Stimulated activated CD4-positive, alpha-beta T cell treated with anti-CD3 and anti-CD28 coated beads, TNF-alpha, amount 100 ng/mL, for 48 hours (primary cell): Measurements from ENCODE around the gene GNPDA2.

ENCODE experiments used
- DNase-seq, 3 donors: peaks; one replicate each; pipeline ENCODE4 v3.0.0-alpha.2; 2020; ENCODE audit warnings: low read depth in 3 of 3

GNPDA2 gene

DNA sequence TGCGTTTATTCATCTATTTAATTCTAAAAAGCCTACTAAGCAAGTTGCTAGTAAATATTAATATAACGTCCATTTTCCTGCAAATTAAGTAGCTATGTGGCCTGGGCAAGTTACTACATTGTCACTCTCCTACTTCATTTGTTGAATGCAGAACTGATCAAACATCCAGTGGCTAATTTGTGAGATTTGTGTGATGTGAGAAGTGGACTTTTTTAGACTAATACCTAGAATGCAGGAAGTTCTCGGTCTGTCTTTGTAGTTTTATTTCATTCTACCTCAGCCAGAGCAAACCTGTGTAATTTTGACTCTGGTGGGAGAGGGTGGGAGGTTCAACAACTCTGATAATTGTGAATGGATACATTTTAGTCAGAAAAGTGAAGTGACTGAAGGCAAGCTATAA is 47.3 kb downstream of the GNPDA2 start:
- no peak for DNase-seq

DNA sequence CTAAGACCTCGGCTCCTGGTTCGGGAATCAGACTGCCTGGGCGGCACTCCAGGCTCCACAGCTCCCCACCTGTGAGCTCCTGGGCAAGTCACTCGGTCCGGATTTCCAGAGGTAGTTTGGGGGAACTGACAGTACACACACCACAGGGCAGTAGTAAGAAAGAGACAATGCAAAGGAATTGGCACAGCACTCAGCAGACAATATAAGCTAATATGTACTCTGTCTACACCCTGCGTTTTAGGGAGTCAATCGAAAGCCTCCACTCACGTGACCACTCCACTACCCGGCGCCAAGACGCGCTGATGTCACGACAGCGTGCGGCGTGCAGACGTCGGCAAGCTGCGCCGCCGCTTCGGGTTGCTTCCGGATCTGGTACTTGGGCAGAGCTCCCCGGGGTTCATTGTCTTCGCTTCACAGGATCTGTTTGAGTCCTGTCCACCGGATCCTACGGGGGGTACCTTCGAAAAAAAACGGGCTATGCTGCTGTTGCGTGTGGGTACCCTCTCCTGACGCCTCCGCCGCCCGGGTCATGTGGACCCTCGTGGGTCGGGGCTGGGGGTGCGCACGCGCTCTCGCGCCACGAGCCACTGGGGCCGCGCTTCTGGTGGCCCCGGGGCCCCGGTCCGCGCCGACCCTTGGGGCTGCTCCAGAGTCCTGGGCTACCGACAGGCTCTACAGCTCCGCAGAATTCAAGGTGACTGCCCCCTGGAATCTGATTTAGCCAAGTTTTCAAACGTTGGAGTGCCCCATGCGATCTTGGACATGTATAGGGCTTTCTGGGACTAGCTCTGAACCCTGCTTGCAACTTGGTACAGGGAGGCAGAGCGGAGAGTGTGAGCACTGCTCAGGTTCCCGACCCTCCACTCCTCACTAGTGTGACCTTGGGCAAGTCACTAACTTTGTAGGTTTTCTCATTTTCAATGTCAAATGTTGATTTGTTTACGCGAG is 48.0 kb downstream of the GNPDA2 start, which contains the start of gene GUF1:
Gene GUF1, plus strand, starts transcription at position 327 of the 948 bp plus-strand sequence. Its CDS starts 203 bp downstream, at position 530.
- DNase-seq = peak; percentile 75 to 82 (median 80)

GRCh38 chr4:44675366-44675765 is 51.0 kb downstream of the GNPDA2 start:
- no peak for DNase-seq

GRCh38 chr4:44674471-44674870 is 51.9 kb downstream of the GNPDA2 start:
- no peak for DNase-seq

GRCh38 chr4:44671636-44672035 is 54.7 kb downstream of the GNPDA2 start:
- DNase-seq = no peak

- DNase-seq = no peak
Observed at GRCh38 chr4:44670506-44671199, 55.7 kb downstream of the GNPDA2 start.

DNA sequence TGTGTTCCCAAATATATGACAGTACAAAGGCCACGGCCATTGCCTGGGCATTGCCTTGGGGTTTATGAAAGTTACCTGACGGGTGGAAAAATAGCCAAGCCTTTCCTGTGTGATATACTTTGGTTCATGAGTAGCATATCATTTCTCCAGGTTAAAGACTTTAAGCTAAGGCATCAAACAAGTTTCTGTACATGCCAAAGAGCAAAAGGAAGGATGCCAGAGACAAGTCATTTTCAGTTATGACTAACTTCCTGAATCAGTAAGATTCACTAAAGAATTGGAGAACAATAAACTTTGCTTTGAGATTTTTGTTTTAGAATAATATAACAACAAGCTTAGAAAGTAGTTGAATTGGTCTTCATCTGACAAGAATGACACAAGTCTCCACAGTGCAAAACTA is 57.8 kb downstream of the GNPDA2 start:
- DNase-seq = no peak

DNA sequence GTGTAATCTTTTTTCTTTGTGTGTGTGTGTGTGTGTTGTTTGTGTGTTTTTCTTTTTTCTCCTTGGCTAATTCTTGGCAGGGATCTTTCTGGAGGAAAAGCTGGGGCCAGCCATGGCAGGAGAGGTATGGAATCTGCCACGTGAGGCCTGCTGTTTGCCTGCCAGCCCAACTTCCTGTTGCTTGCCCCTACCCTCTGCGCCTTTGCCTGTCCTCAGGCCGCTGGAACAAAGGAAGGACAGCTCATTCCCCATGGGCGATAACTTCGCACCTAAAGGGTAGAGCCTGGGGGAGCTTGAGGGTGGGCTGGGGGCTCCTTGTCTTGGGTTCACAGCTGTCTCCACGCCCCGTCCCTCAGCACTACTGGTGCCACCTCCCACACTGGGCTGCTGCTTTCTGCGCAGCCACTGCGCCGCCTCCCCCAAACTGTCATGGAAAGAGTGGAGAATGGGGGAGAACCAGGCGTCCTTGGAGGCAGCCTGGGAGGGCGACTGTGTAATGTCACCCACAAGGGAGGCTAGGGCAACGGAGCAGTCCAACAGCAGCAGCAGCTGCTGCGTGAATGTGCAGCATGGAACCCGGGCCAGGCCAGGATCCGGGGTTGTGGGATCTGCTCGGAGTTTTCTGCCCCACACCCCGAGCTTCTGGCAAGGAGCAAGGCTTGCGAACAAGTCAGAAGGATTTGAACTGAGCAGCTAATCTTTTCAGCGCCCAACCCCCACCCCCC is 62.7 kb downstream of the GNPDA2 start:
- no peak for DNase-seq

- DNase-seq = no peak
Observed at GRCh38 chr4:44662623-44663005, 63.7 kb downstream of the GNPDA2 start.

- no peak for DNase-seq
Observed at GRCh38 chr4:44661940-44662622, 64.3 kb downstream of the GNPDA2 start.

DNA sequence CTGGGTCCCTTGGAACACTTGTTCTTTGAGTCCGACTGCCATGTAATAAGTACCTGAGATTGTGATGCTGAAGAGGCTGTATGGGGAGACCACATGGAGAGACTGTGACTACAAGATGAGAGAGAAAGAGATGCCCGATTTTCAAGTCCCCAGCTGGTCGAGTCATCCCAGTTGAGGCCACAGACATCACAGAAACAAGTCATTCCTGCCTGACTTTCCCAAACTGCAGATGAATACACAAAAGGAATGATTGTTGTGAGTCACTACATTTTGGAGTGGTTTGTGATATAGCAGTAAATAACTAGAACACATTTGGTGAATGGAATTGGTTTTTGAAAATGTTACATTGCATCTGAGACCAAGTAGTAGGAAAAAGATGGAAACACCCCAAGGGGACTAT is 66.0 kb downstream of the GNPDA2 start:
- DNase-seq = no peak

GRCh38 chr4:44652002-44652401 is 74.4 kb downstream of the GNPDA2 start:
- DNase-seq = no peak
